Measurements from ENCODE around the gene LRIT1.

Gene LRIT1

GRCh38 chr10:84195044-84195830, 46.1 kb downstream of the LRIT1 start:
- no peak for DNase-seq (ENCODE audit: low read depth)
- peak overlapping the region; percentile 62 for H3K4me3 ChIP-seq (ENCODE audit: low read length)
- no peak for TF ChIP-seq CTCF (IDR thresholded peaks at IDR 0.05; ENCODE audit: insufficient read depth, low read depth, low read length, missing control alignments)

DNA sequence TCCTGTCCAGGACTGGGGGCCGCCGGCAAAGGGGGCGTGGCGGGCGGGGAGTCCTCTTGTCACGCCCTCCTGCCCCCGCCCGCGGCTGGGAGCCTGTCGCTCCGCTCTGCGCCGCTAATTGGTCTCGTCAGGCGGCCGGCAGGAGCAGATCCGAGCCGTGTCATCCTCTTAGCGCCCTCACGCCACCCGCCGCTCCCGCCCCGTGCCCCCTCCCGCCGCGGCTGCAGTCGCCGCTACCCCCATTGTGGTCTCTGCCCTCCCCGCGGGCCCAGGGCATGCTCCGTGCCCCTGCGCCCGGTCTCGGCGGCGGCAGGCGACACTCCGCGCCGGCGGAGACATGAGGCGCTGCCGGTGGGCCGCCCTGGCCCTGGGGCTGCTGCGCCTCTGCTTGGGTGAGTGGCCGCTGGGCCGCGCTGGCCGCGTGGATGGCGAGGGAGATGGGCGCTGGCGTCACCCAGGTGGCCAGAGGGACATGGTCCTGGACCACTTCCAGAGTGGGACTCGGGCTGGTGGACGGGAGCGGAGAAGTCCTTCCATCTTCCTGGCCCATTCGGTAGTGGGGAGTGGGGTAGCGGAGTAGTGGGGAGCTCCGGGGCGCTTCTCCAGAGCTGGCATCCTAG, 46.8 kb downstream of the LRIT1 start, which contains the start of gene CDHR1:
Gene CDHR1, plus strand, starts transcription at position 114 of the 620 bp plus-strand sequence. Its CDS starts 224 bp downstream, at position 338.
- peak; percentile 63 for DNase-seq (ENCODE audit: low read depth)
- no peak for TF ChIP-seq CTCF (IDR thresholded peaks at IDR 0.05; ENCODE audit: insufficient read depth, low read depth, low read length, missing control alignments)
- peak within 1 kb of the TSS; percentile 62 for H3K4me3 ChIP-seq (ENCODE audit: low read length)

- H3K4me3 ChIP-seq (ENCODE audit: low read length) = peak overlapping the region; percentile 62
- DNase-seq (ENCODE audit: low read depth) = no peak
- no peak for TF ChIP-seq CTCF (IDR thresholded peaks at IDR 0.05; ENCODE audit: insufficient read depth, low read depth, low read length, missing control alignments)
Observed at GRCh38 chr10:84193846-84194423, 47.4 kb downstream of the LRIT1 start.

- no peak for DNase-seq (ENCODE audit: low read depth)
- TF ChIP-seq CTCF (IDR thresholded peaks at IDR 0.05; ENCODE audit: insufficient read depth, low read depth, low read length, missing control alignments) = no peak
- H3K4me3 ChIP-seq (ENCODE audit: low read length) = no peak overlapping the region
Observed at GRCh38 chr10:84193327-84193726, 48.0 kb downstream of the LRIT1 start.

- DNase-seq (ENCODE audit: low read depth) = no peak
- TF ChIP-seq CTCF (IDR thresholded peaks at IDR 0.05; ENCODE audit: insufficient read depth, low read depth, low read length, missing control alignments) = no peak
- no peak overlapping the region for H3K4me3 ChIP-seq (ENCODE audit: low read length)
Observed at GRCh38 chr10:84191106-84191505, 50.2 kb downstream of the LRIT1 start.

GRCh38 chr10:84190621-84191020, 50.7 kb downstream of the LRIT1 start:
- no peak for DNase-seq (ENCODE audit: low read depth)
- no peak for TF ChIP-seq CTCF (IDR thresholded peaks at IDR 0.05; ENCODE audit: insufficient read depth, low read depth, low read length, missing control alignments)
- no peak overlapping the region for H3K4me3 ChIP-seq (ENCODE audit: low read length)

Measured in epithelial cell of esophagus (primary cell).